Adrenal gland (tissue), 12 donors: ENCODE data around the gene GRIP1. TPM values are rescaled to one million over a fixed set of nuclear protein-coding genes. Genes with fewer than 3 reads are reported as not detected.

Source experiments
- DNase-seq, 7 donors: peaks; one replicate each; pipeline ENCODE4 v3.0.0-alpha.2; 2019 to 2020
- H3K27ac ChIP-seq, 5 donors: fragments of 200-600 bp; sonication (generic) in 4 of 5; 1 replicate in 3 of 5; 2 replicates in 2 of 5; pipeline versions ENCODE4 v1.5.1 to v1.8.0; 2016 to 2020; ENCODE audit warnings: mild to moderate bottlenecking in 1 of 5
- H3K27me3 ChIP-seq: fragments of 200-600 bp; 2 replicates; pipeline ENCODE4 v1.8.0; 2021
- H3K36me3 ChIP-seq, 2 donors: fragments of 200-600 bp; replicated peaks in 1 of 2; 1 replicate in 1 of 2; 2 replicates in 1 of 2; pipeline versions ENCODE4 v1.5.1 to v1.8.0; 2018 to 2022
- H3K4me1 ChIP-seq, 2 donors: fragments of 200-600 bp; replicated peaks in 1 of 2; 1 replicate in 1 of 2; 2 replicates in 1 of 2; pipeline versions ENCODE4 v1.5.1 to v1.8.0; 2018 to 2021
- H3K4me3 ChIP-seq, 4 donors: fragments of 200-600 bp; sonication (generic) in 3 of 4; one replicate each; pipeline ENCODE4 v1.5.1; 2016 to 2018
- H3K9me3 ChIP-seq, 3 donors: fragments of 200-600 bp; sonication (generic) in 1 of 3; replicated peaks in 1 of 3; 1 replicate in 2 of 3; 2 replicates in 1 of 3; pipeline versions ENCODE4 v1.5.1 to v1.8.0; 2016 to 2021
- POLR2A ChIP-seq, 2 donors: fragments of 450-650 bp; IDR thresholded peaks; one replicate each; pipeline ENCODE4 v1.6.1; 2017; ENCODE audit warnings: antibody characterized with exemption in 2 of 2, mild to moderate bottlenecking in 2 of 2, moderate library complexity in 1 of 2
- WGBS, 4 donors: extraction: QIAGEN DNeasy Blood & Tissue Kit in 2 of 4; methylation state at CpG; one replicate each; pipeline versions ENCODE4 v1.1.5 to v1.1.7; 2013 to 2017; 5-methylcytosine and 5-hydroxymethylcytosine counted together
- intact Hi-C, 2 donors: fragments of 100-400 bp; cut with DNase I; formaldehyde crosslinking; loops; one replicate each; pipeline versions ENCODE4 v1.14.1 to v1.15.0; 2022 to 2023
- polyA plus RNA-seq, 3 donors: library from polyadenylated mRNA; stranded (reverse); fragments of 200-250 nt in 2 of 3; fragments of 350-450 nt in 1 of 3; fragmentation: Illumina TruSeq in 1 of 3; extraction: RNeasy Lipid Tissue Mini Kit (QIAGEN cat#74804) in 1 of 3; gene quantifications; one replicate each; pipeline ENCODE4 v1.2.3, GENCODE V29; 2013 to 2014
- total RNA-seq, 9 donors: library from RNA; depleted of rRNA in 4 of 9; stranded (reverse); fragments of >200 nt in 4 of 9; fragments of 120-200 nt in 1 of 9; fragmentation: NEBNext Ultra II Directional in 1 of 9; extraction: Animal tissue kit (Norgen Biotek cat#: 25700) in 1 of 9; gene quantifications; one replicate each; pipeline versions ENCODE4 v1.1.0 to v1.2.4, GENCODE V29; 2013 to 2023
- TF ChIP-seq, protein P1 (sequence below), 6 experiments: fragments of 450-650 bp in 4 of 6; fragments of 200-600 bp in 2 of 6; sonication (generic) in 1 of 6; IDR thresholded peaks; 1 replicate in 5 of 6; 2 replicates in 1 of 6; pipeline versions ENCODE4 v1.5.1 to v1.8.0; 2016 to 2021; ENCODE audit warnings: antibody characterized with exemption in 6 of 6, mild to moderate bottlenecking in 2 of 6, moderate library complexity in 1 of 6
- donor health status: healthy with polysubstance abuse.
- donor health status: Bipolar disorder and iron deficiency.
- donor health status: DM: yes; HTN: yes; CAD: no.
- donor health status: DM: no; HTN: no; CAD: no.
- donor health status: DM: no; HTN: no; CAD: no.
- donor health status: DM: yes; HTN: yes; CAD: no.

The GRIP1 gene
- total and polyA plus RNA-seq, 12 donors = 0.54 to 10.8 (median 2.4) TPM

DNA sequence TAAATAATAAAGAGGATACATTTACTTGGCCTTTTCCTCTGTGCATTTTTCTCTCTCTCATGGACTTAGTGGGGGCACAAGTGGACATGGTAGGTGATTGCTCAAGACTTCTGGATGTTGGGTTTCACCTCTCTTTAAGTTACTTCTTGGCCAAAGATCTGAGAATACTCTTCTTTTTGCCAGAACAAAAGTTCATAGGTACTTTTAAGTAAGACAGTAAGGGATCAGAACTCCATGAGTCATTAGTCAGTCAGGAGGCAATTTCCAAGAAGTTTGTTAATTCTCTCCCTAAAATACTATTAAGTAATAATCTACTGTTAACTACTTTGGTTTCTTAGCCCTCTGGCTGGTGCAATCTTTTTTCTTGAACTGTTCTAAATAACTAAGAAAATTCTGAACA is 84.2 kb downstream of the GRIP1 start:
- Histone ChIP-seq H3K27ac (no peak overlapping the region), H3K4me1 (peaks cover 0 to 7% of the 10 kb centered on the region in 2 donors), H3K9me3 (no peaks in the 10 kb centered on the region), H3K4me3 (no peak overlapping the region), H3K27me3 (no peaks in the 10 kb centered on the region), H3K36me3 (no peaks in the 10 kb centered on the region)
- intact Hi-C loops = no loop called here
- TF ChIP-seq POLR2A (IDR thresholded peaks at IDR 0.05) = no peak
- TF ChIP-seq, protein P1, sequence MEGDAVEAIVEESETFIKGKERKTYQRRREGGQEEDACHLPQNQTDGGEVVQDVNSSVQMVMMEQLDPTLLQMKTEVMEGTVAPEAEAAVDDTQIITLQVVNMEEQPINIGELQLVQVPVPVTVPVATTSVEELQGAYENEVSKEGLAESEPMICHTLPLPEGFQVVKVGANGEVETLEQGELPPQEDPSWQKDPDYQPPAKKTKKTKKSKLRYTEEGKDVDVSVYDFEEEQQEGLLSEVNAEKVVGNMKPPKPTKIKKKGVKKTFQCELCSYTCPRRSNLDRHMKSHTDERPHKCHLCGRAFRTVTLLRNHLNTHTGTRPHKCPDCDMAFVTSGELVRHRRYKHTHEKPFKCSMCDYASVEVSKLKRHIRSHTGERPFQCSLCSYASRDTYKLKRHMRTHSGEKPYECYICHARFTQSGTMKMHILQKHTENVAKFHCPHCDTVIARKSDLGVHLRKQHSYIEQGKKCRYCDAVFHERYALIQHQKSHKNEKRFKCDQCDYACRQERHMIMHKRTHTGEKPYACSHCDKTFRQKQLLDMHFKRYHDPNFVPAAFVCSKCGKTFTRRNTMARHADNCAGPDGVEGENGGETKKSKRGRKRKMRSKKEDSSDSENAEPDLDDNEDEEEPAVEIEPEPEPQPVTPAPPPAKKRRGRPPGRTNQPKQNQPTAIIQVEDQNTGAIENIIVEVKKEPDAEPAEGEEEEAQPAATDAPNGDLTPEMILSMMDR (IDR thresholded peaks at IDR 0.05) = no peak
- no peak for DNase-seq

DNA sequence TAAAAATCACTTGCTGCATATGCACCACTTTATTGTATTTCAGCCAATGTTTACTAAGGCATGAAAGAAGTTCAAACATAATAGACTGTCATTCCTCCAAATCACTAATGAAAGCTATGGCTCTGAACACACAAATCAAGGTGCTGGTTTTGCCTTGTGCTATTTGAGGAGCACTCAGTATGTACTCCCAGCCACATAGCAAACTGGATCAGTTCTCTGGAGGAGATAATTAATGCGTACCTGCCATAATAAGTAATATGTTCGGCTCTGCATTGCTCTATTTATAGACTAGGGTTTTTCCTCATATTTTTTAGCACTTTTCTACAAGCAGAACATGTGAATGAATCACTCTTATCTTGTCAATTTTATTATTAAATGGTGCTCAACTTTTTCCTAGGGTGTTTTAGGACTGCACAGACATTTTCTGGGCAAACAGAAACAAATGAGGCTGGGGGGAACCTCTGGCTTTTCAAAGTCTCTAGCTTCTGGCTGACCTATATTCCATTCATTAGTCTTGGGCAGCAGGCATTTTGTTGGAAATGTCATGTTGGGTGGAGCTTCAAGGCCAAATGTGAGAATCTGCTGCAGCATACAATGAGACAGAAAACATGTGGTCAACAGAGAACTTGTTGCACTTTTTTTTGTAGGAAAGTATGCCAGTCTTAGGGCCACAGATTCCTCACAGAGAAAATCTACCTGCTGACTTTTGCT is 88.4 kb downstream of the GRIP1 start:
- no peak overlapping the region for H3K27ac ChIP-seq
- no peaks in the 10 kb centered on the region for H3K27me3 ChIP-seq
- intact Hi-C loops = no loop called here
- DNase-seq = no peak
- peaks cover 0 to 7% of the 10 kb centered on the region in 2 donors for H3K4me1 ChIP-seq
- no peak for TF ChIP-seq POLR2A (IDR thresholded peaks at IDR 0.05)
- TF ChIP-seq, protein P1 (IDR thresholded peaks at IDR 0.05) = no peak
- H3K36me3 ChIP-seq = no peaks in the 10 kb centered on the region
- H3K9me3 ChIP-seq = no peaks in the 10 kb centered on the region
- H3K4me3 ChIP-seq = no peak overlapping the region
- 41 to 55% (median 48%) methylated on average over 2 of the region's 2 CpGs for whole genome bisulfite sequencing, 4 donors

DNA sequence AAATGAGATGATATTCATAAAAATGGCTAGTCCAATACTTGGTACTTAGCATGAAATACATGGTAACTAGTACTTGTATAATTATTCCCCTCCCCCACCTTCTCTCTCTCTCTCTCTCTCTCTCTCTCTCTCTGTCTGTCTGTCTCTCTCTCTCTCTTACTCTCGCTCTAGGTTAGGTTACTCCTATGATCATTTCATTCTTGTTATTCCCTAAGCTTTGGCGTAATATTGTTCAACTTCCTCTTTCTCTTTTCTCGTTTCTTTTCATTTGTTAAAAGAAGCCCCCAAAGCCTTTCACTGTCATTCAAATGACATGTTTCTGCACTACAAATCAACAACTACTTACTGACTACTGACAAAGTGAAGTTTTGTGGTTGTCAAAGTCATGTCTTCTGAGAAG is 89.8 kb downstream of the GRIP1 start:
- Histone ChIP-seq H3K27me3 (no peaks in the 10 kb centered on the region), H3K27ac (no peak overlapping the region), H3K4me1 (peaks cover 0 to 7% of the 10 kb centered on the region in 2 donors), H3K4me3 (no peak overlapping the region), H3K9me3 (no peaks in the 10 kb centered on the region), H3K36me3 (no peaks in the 10 kb centered on the region)
- no peak for DNase-seq
- intact Hi-C loops = no loop called here
- 69 to 79% (median 75%) methylated on average over 3 of the region's 3 CpGs for WGBS, 4 donors
- TF ChIP-seq, protein P1 (IDR thresholded peaks at IDR 0.05) = no peak
- no peak for TF ChIP-seq POLR2A (IDR thresholded peaks at IDR 0.05)

DNA sequence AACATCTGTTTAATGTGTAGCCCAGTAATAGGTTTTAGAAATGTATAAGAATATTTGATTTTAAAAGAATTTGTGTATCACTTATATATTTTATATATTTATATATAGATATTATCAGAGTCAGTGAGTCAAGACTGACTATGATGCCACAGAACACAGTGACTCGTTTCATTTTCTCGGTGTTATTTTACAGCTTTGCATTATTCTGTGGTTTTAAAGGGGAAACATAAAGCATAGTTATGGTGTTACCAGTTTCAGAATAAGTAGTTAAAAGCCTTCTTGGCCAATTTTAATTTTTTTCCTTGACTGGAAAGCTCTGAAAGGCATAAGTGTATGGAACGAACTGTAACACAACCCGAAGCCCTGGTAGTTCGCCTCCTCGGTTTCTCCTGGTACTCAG is 91.0 kb downstream of the GRIP1 start:
- TF ChIP-seq, protein P1 (IDR thresholded peaks at IDR 0.05) = no peak
- no peak for TF ChIP-seq POLR2A (IDR thresholded peaks at IDR 0.05)
- Histone ChIP-seq H3K27ac (no peak overlapping the region), H3K4me3 (no peak overlapping the region), H3K27me3 (no peaks in the 10 kb centered on the region), H3K4me1 (peaks cover 0 to 7% of the 10 kb centered on the region in 2 donors), H3K9me3 (no peaks in the 10 kb centered on the region), H3K36me3 (no peaks in the 10 kb centered on the region)
- intact Hi-C loops = no loop called here
- WGBS, 4 donors = 88 to 91% (median 89%) methylated on average over 6 of the region's 6 CpGs
- DNase-seq = no peak
